SH-SY5Y (cell line): ENCODE results near the gene TRIML2.

Source experiments
- GATA2 ChIP-seq: IDR thresholded peaks from 2 replicates; pipeline ENCODE4 v1.6.1; 2011; ENCODE audit warnings: mild to moderate bottlenecking, low read depth, low read length
- GATA3 ChIP-seq: IDR thresholded peaks from 2 replicates; pipeline ENCODE4 v1.6.1; 2011; ENCODE audit warnings: low read depth, mild to moderate bottlenecking, low read length, moderate library complexity

DNA sequence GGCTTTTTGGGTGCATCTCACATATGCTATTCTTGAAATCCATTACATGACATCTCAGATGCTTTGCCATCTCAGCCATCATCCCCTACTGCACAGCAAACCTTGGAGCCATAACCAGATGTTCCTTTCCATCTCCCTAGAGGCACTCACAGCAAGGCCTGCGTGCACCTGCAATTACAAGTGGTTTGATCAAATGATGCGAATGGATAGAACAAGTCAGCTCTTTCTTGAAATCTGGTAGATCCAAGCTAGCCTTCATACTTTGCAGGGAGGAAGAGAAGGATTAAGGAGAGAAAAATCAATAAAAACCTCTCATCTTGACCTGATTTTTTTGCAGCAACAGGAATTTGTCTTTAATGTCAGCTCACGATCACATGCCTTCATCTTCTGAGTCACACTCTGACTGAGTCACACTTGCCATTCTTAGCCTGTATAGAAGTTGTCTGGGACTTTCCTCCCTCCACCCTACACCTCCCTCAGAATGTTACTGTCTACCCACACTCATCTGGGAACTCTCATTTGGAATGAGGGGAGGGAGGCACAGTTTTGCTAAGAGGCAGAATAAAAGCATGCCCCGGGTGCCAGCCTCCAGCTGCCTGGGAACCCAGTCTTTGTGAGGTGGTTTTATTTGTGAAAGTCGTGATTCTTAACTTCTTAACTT lies 17.9 kb upstream of the TRIML2 start:
- no peak for TF ChIP-seq GATA2
- TF ChIP-seq GATA3 = no peak
